GM18858 (cell line): ENCODE results near the gene PMS2.
"Not testable (repeated sequence)": the region's sequence is repeated elsewhere in the genome, so short reads cannot be mapped to it uniquely, and the experiment has no call there.

Experiments
- ATAC-seq: cut with Tn5 transposase; IDR thresholded peaks from one replicate; pipeline ENCODE4 v1.9.1; 2021; ENCODE audit not compliant: unreplicated experiment

The PMS2 gene

GRCh38 chr7:6015917-6016652 is 7.2 kb upstream of the PMS2 start:
- ATAC-seq, result no peak

- no peak for ATAC-seq
Measured at GRCh38 chr7:6012355-6013104, 3.7 kb upstream of the PMS2 start.

GRCh38 chr7:6011541-6011940 is 2.7 kb upstream of the PMS2 start:
- no peak for ATAC-seq

GRCh38 chr7:6010370-6010769 is 1.5 kb upstream of the PMS2 start:
- not testable (repeated sequence) for ATAC-seq

- ATAC-seq, result not testable (repeated sequence)
Measured at GRCh38 chr7:6007835-6008590, 836 bp downstream of the PMS2 start.

GRCh38 chr7:6007386-6007785 is 1.5 kb downstream of the PMS2 start:
- ATAC-seq, result no peak

GRCh38 chr7:5997210-5997808 is 11.5 kb downstream of the PMS2 start:
- ATAC-seq, result no peak

- not testable (repeated sequence) for ATAC-seq
Measured at GRCh38 chr7:5987061-5987460, 21.8 kb downstream of the PMS2 start.

- not testable (repeated sequence) for ATAC-seq
Measured at GRCh38 chr7:5979680-5980314, 29.1 kb downstream of the PMS2 start.

- not testable (repeated sequence) for ATAC-seq
Measured at GRCh38 chr7:5973580-5973979, 35.3 kb downstream of the PMS2 start.

- ATAC-seq, result not testable (repeated sequence)
Measured at GRCh38 chr7:5970347-5970911, 38.4 kb downstream of the PMS2 start, which contains the start of gene RSPH10B. TSS of gene RSPH10B (minus strand) at chr7:5970689. CDS start at chr7:5967116, 3,573 bp downstream.

GRCh38 chr7:5963810-5964209 is 45.0 kb downstream of the PMS2 start:
- ATAC-seq, result not testable (repeated sequence)

- not testable (repeated sequence) for ATAC-seq
Measured at GRCh38 chr7:5963205-5963604, 45.6 kb downstream of the PMS2 start.

GRCh38 chr7:5934945-5935450 is 73.9 kb downstream of the PMS2 start:
- ATAC-seq, result not testable (repeated sequence)

- ATAC-seq, result not testable (repeated sequence)
Measured at GRCh38 chr7:5931905-5932644, 76.8 kb downstream of the PMS2 start.

GRCh38 chr7:5931250-5931649 is 77.6 kb downstream of the PMS2 start:
- ATAC-seq, result not testable (repeated sequence)

- not testable (repeated sequence) for ATAC-seq
Measured at GRCh38 chr7:5930290-5930689, 78.6 kb downstream of the PMS2 start.

GRCh38 chr7:5926263-5926870 is 82.5 kb downstream of the PMS2 start:
- ATAC-seq, result not testable (repeated sequence)

GRCh38 chr7:5924630-5925029 is 84.2 kb downstream of the PMS2 start:
- not testable (repeated sequence) for ATAC-seq
